ENCODE results near the gene NUAK1. TPM values are rescaled to one million over a fixed set of nuclear protein-coding genes. Genes with fewer than 3 reads are reported as not detected.

Gene NUAK1
- total and polyA plus RNA-seq, 2 experiments from 2014 or later = 5.4 to 16.9 TPM

GRCh38 chr12:106126441-106127337 lies 12.1 kb downstream of the NUAK1 start:
- no peak overlapping the region for H3K4me3 ChIP-seq
- H4K20me1 ChIP-seq (replicated peaks; ENCODE audit: insufficient read depth) = no peaks in the 10 kb centered on the region
- H3K4me3 Mint-ChIP-seq = no peak overlapping the region
- H3K4me1 ChIP-seq (ENCODE audit: insufficient read depth) = peaks cover 68% of the 10 kb centered on the region
- H3K27me3 ChIP-seq (ENCODE audit: insufficient read depth) = no peaks in the 10 kb centered on the region
- 0 out of 2 replicates have a peak, but pooled peaks cover 3% of the 10 kb centered on the region for H3F3A ChIP-seq (replicated peaks; ENCODE audit: low read depth)
- H3K27ac ChIP-seq (ENCODE audit: low read depth) = peak overlapping the region; percentile 76; the same call in 1 of the 2 replicates
- DNase-seq (ENCODE audit: low spot score) = no peak
- no peak for TF ChIP-seq CREB1 (CRISPR knock-in tag; IDR thresholded peaks at IDR 0.05; ENCODE audit: low read depth)
- no peak for TF ChIP-seq STAT1 (IDR thresholded peaks at IDR 0.05; ENCODE audit: unreplicated experiment)
- H2AFZ ChIP-seq = no peak overlapping the region
- peak overlapping the region; percentile 74; the same call in 1 of the 2 replicates for H3K27ac Mint-ChIP-seq
- no peaks in the 10 kb centered on the region for H3K9me3 Mint-ChIP-seq
- H3K4me1 Mint-ChIP-seq = peaks cover 67% of the 10 kb centered on the region
- H3K79me2 ChIP-seq (replicated peaks; ENCODE audit: insufficient read depth) = peaks cover 100% of the 10 kb centered on the region
- peaks cover 3% of the 10 kb centered on the region for H3K27me3 Mint-ChIP-seq (ENCODE audit: insufficient read depth, low read depth, poor library complexity)
- ATAC-seq = no peak
- no peaks in the 10 kb centered on the region for H3K36me3 ChIP-seq (ENCODE audit: insufficient read depth)
- peak overlapping the region; percentile 49; the same call in 1 of the 2 replicates for H3K4me2 ChIP-seq
- H3K36me3 Mint-ChIP-seq (ENCODE audit: low read depth) = no peaks in the 10 kb centered on the region
- H3K9me2 ChIP-seq (ENCODE audit: insufficient read depth) = no peaks in the 10 kb centered on the region

- no peaks in the 10 kb centered on the region for H4K20me1 ChIP-seq (replicated peaks; ENCODE audit: insufficient read depth)
- Mint-ChIP-seq H3K9me3 (no peaks in the 10 kb centered on the region), H3K4me3 (no peak overlapping the region), H3K36me3 (ENCODE audit: low read depth) (no peaks in the 10 kb centered on the region), H3K27me3 (ENCODE audit: insufficient read depth, low read depth, poor library complexity) (peaks cover 3% of the 10 kb centered on the region), H3K27ac (no peak overlapping the region), H3K4me1 (peaks cover 60% of the 10 kb centered on the region)
- H3F3A ChIP-seq (replicated peaks; ENCODE audit: low read depth) = 0 out of 2 replicates have a peak, but pooled peaks cover 3% of the 10 kb centered on the region
- H3K4me2 ChIP-seq = no peak overlapping the region
- H3K27ac ChIP-seq (ENCODE audit: low read depth) = no peak overlapping the region
- no peak overlapping the region for H2AFZ ChIP-seq
- TF ChIP-seq EZH2phosphoT487 (IDR thresholded peaks at IDR 0.05; ENCODE audit: unreplicated experiment) (no peak), ZNF462 (CRISPR knock-in tag; IDR thresholded peaks at IDR 0.05) (no peak), NANOG (IDR thresholded peaks at IDR 0.05; ENCODE audit: borderline replicate concordance) (no peak), JUNB (IDR thresholded peaks at IDR 0.05; ENCODE audit: unreplicated experiment) (no peak), ZNF331 (CRISPR knock-in tag; IDR thresholded peaks at IDR 0.05; ENCODE audit: low read depth) (no peak), ETS1 (IDR thresholded peaks at IDR 0.05) (no peak)
- peaks cover 57% of the 10 kb centered on the region for H3K4me1 ChIP-seq (ENCODE audit: insufficient read depth)
- H3K27me3 ChIP-seq (ENCODE audit: insufficient read depth) = no peaks in the 10 kb centered on the region
- H3K36me3 ChIP-seq (ENCODE audit: insufficient read depth) = no peaks in the 10 kb centered on the region
- H3K4me3 ChIP-seq = no peak overlapping the region
- ATAC-seq = no peak
- H3K9me2 ChIP-seq (ENCODE audit: insufficient read depth) = no peaks in the 10 kb centered on the region
- no peak for DNase-seq (ENCODE audit: low spot score)
- peaks cover 100% of the 10 kb centered on the region for H3K79me2 ChIP-seq (replicated peaks; ENCODE audit: insufficient read depth)
These were observed 13.2 kb downstream of the NUAK1 start for GRCh38 chr12:106125351-106126095.

Data from GM23338 (cell line).